Ectodermal cell (in vitro differentiated cells): ENCODE data around the gene ATOH7.

Experiments used
- H3K27ac ChIP-seq: 2 replicates; pipeline ENCODE4 v1.7.0; 2013; ENCODE audit warnings: mild to moderate bottlenecking, low read depth, low read length; ENCODE audit not compliant: insufficient read depth, poor library complexity, severe bottlenecking
- H3K27me3 ChIP-seq: 2 replicates; pipeline ENCODE4 v1.7.0; 2013; ENCODE audit warnings: mild to moderate bottlenecking, low read length; ENCODE audit not compliant: insufficient read depth, control insufficient read depth, poor library complexity, severe bottlenecking
- H3K36me3 ChIP-seq: one replicate; pipeline ENCODE4 v1.7.0; 2013; ENCODE audit warnings: low read length; ENCODE audit not compliant: control insufficient read depth, insufficient read depth
- H3K4me1 ChIP-seq: one replicate; pipeline ENCODE4 v1.7.0; 2013; ENCODE audit warnings: low read length; ENCODE audit not compliant: control insufficient read depth, insufficient read depth
- H3K4me3 ChIP-seq: 2 replicates; pipeline ENCODE4 v1.7.0; 2013; ENCODE audit warnings: low read depth, low read length, control low read depth; ENCODE audit not compliant: insufficient read depth
- H3K9me3 ChIP-seq: 2 replicates; pipeline ENCODE4 v1.7.0; 2013; ENCODE audit warnings: mild to moderate bottlenecking, low read length, moderate library complexity; ENCODE audit not compliant: control insufficient read depth
- WGBS, 2 experiments: methylation state at CpG; one replicate each; pipeline ENCODE4 v1.1.7; 2013; ENCODE audit warnings: missing lambda C conversion rate in 2 of 2; 5-methylcytosine and 5-hydroxymethylcytosine counted together

The ATOH7 gene

DNA sequence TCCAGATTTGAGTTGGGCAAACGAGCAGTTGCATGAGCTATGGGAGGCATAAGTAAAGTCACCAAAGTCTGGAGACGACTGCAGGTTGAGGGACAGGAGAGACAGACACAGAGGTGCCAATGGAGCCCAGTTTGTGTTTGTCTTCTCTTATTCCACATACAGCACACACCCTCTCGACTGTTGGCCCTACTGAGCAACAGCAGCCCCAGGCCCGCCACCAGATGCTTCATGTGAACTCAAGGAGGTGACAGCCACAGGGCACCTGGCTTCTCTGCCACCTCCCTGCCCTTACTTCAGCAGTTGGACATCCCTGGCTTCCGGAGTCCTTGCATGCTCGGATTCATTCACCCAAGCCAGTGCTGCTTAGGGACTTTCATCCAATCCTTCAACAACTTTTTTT lies 6.5 kb upstream of the ATOH7 start:
- 92 to 93% methylated on average over 6 of the region's 6 CpGs for WGBS, 2 experiments
- Histone ChIP-seq H3K36me3 (no peaks in the 10 kb centered on the region), H3K4me3 (no peak overlapping the region), H3K27ac (no peak overlapping the region), H3K27me3 (peaks cover 9% of the 10 kb centered on the region), H3K4me1 (no peaks in the 10 kb centered on the region), H3K9me3 (no peaks in the 10 kb centered on the region)

DNA sequence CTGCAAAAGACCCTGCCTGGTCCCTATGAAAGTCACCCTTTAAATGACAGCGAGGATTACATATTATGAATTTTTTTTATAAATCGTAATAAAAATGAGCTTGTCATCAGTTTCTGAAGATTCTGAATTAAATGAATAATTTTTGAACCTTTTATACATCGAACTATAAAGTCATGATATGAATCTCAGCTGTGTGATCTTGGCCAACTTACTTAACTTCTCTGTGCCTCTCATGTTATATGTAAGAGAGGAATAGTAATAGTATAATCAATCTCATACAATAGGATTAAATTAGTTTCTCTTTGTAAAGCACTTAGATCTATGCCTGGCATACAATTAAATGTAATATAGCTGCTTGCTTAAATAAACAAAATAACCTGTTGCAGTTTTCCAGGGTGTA lies 5.3 kb upstream of the ATOH7 start:
- Histone ChIP-seq H3K36me3 (no peaks in the 10 kb centered on the region), H3K4me3 (no peak overlapping the region), H3K9me3 (no peaks in the 10 kb centered on the region), H3K27me3 (peaks cover 21% of the 10 kb centered on the region), H3K4me1 (peaks cover 1% of the 10 kb centered on the region), H3K27ac (no peak overlapping the region)
- 98% methylated on average over 3 of the region's 3 CpGs; no CpG with 5 or more reads in 1 of the 2 experiments for WGBS, 2 experiments

DNA sequence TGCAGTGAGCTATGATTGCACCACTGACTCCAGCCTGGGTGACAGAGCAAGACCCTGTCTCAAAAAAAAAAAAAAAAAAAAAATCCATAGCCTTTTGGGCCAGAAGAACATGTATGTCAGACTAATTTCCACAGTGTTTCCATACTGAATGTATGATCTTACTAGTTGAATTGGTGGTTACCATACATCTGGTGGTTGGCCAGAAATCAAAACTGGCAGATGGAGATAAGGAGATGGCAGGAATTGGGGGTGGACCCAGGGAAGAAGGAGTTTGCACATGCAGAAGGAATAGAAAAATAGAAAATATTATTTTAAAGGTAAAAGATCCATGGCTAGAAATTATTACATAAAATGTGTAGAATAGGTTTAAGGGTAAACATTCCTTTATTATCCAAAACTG lies 3.7 kb upstream of the ATOH7 start:
- peaks cover 33% of the 10 kb centered on the region for H3K27me3 ChIP-seq
- no peaks in the 10 kb centered on the region for H3K36me3 ChIP-seq
- H3K4me3 ChIP-seq, result no peak overlapping the region
- no peak overlapping the region for H3K27ac ChIP-seq
- H3K4me1 ChIP-seq, result peaks cover 6% of the 10 kb centered on the region
- no peaks in the 10 kb centered on the region for H3K9me3 ChIP-seq

DNA sequence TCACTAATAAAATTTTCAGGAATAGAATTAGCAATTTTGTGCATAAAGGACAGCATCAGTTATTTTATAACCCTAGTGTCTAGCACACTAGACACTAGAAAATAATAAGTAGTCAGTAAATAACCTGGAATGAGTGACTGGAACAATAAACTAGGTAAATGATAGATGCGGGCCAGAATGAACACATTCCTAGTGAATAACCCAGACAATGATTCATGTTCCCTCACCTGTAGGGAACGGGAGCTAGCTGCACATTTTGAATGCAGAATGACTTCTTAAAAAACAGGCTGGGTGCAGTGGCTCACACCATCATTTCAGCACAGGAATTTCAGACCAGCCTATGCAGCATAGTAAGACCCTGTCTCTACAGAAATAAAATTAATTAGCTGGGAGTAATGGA lies 3.2 kb upstream of the ATOH7 start:
- H3K27ac ChIP-seq, result no peak overlapping the region
- H3K4me1 ChIP-seq, result peaks cover 6% of the 10 kb centered on the region
- H3K9me3 ChIP-seq, result no peaks in the 10 kb centered on the region
- WGBS, 2 experiments, result 91 to 100% methylated on average over 2 of the region's 2 CpGs
- H3K27me3 ChIP-seq, result peaks cover 38% of the 10 kb centered on the region
- H3K36me3 ChIP-seq, result no peaks in the 10 kb centered on the region
- no peak overlapping the region for H3K4me3 ChIP-seq

DNA sequence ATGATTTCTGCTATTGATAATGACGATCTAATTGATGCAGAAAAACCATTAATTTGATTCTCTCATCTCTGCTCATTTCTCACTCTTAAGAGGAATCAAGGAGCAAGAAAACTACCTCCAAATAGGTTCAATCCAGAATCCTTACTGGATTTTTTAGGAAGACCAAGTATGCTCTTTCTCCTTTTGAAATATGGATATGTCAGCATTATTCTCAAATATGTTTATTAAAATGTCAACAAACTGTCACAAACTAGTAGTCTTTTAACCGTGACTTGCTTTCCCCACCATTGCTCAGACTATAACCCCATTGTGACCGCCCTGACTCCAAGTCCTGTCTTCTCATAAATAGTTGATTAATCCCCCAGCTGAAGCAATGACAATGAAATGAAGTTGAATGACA lies 1.1 kb upstream of the ATOH7 start:
- 90 to 97% methylated on average over 3 of the region's 3 CpGs for WGBS, 2 experiments
- Histone ChIP-seq H3K27me3 (peaks cover 48% of the 10 kb centered on the region), H3K27ac (no peak overlapping the region), H3K36me3 (no peaks in the 10 kb centered on the region), H3K9me3 (no peaks in the 10 kb centered on the region), H3K4me3 (no peak overlapping the region), H3K4me1 (peaks cover 6% of the 10 kb centered on the region)

DNA sequence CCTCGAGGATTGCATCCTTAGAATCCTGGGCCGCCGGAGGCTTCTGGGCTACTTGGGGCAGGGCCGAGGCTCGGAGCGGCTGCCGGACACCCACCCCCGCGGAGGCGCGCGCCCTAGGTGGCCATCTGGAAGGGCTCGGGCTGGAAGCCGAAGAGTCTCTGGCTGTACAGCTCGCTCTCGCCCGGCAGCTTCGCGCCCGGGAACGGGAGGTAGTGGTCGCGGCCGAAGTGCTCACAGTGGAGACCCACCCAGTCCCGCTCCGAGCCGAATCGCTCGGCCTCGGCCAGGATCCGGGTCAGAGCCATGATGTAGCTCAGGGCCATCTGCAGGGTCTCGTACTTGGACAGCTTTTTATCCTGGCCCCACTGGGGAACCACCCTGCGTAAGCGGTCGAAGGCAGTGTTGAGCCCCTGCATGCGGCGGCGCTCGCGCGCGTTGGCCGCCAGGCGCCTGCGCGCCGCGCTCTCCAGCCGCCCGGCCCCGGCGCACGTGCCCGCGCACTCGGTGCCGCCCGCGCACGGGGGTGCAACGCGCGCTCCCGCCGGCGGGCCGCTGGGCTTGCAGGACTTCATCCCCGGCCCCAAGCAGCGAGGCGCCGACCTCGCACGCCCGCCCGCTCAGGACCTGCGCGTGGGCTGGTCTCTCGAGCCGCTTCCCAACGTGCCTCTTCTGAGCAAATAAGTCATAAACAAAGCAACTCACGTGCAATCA lies 652 bp downstream of the ATOH7 start:
- Histone ChIP-seq H3K36me3 (no peaks in the 10 kb centered on the region), H3K27ac (no peak overlapping the region), H3K27me3 (peaks cover 48% of the 10 kb centered on the region), H3K4me3 (peak overlapping the region; percentile 50), H3K4me1 (peaks cover 6% of the 10 kb centered on the region), H3K9me3 (no peaks in the 10 kb centered on the region)
- 0 to 1% methylated on average over 81 of the region's 81 CpGs for WGBS, 2 experiments

DNA sequence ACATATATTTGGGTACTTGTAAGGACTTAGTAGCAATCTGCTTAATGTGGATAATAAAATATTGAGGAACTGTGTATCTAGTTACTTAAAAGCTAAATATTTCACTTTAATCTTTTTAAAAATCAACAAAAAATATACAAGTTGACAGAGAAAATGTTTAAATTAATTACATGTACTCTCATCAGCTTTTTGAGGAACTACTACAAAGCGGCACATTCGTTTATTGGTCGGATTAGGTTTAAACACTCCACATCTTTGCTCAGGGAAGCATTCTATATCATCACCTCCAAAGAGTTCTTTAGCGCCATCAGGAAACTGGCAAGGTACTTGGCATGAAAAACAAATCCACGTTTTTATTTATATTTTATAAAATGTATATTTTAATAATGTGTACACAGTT lies 1.6 kb downstream of the ATOH7 start:
- WGBS, 2 experiments, result 97 to 98% methylated on average over 3 of the region's 5 CpGs
- Histone ChIP-seq H3K36me3 (no peaks in the 10 kb centered on the region), H3K9me3 (no peaks in the 10 kb centered on the region), H3K4me3 (no peak overlapping the region), H3K4me1 (peaks cover 6% of the 10 kb centered on the region), H3K27ac (no peak overlapping the region), H3K27me3 (peaks cover 48% of the 10 kb centered on the region)

DNA sequence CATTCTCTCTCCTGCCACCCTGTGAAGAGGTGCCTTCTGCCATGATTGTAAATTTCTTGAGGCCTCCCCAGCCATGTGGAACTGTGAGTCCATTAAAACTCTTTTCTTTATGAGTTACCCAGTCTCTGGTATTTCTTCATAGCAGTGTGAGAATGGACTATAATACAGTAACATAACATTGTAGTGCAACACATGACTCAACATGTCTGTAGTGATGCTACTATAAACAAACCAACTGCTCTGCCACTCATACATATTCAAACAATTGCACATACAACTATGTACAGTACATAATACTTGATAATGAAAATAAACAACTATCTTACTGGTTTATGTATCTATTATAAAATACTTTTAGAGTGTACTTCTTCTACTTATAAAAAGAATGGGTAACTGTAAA lies 7.1 kb downstream of the ATOH7 start:
- no peaks in the 10 kb centered on the region for H3K4me1 ChIP-seq
- H3K27me3 ChIP-seq, result peaks cover 7% of the 10 kb centered on the region
- H3K27ac ChIP-seq, result no peak overlapping the region
- no peaks in the 10 kb centered on the region for H3K9me3 ChIP-seq
- H3K36me3 ChIP-seq, result no peaks in the 10 kb centered on the region
- no peak overlapping the region for H3K4me3 ChIP-seq

DNA sequence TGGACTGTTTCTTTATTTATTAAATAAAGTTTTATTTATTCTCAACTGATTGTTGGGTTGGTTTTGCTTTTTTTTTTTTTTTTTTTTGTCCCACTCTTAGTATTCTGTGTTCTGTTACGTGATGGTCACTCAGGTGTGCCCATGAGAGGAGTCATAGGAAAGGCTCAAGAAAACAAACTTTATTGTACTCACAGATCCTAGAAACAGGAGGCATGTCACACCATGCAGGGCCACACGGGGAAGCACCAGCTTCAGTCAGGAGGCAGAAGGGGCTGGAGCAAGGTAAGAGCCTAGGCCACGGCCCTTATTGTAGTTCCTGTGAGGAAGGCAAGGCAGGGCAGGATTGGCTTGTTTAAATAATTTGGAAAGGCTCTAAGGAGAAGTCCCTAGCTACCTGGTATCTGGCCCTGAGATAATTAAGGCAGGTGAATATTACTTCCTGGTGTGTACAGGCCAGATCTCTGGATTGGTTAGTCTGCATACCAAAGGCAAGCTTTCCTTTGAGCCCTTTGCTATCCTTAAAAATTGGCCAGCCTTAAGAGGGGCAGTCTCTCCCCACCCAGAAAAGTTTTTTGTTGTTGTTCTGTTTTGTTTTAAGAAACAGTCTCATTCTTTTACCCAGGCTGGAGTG lies 8.3 kb downstream of the ATOH7 start:
- H3K27me3 ChIP-seq, result no peaks in the 10 kb centered on the region
- H3K36me3 ChIP-seq, result no peaks in the 10 kb centered on the region
- no peaks in the 10 kb centered on the region for H3K9me3 ChIP-seq
- H3K27ac ChIP-seq, result no peak overlapping the region
- H3K4me1 ChIP-seq, result no peaks in the 10 kb centered on the region
- H3K4me3 ChIP-seq, result no peak overlapping the region
- 57 to 65% methylated on average over 3 of the region's 3 CpGs for WGBS, 2 experiments

DNA sequence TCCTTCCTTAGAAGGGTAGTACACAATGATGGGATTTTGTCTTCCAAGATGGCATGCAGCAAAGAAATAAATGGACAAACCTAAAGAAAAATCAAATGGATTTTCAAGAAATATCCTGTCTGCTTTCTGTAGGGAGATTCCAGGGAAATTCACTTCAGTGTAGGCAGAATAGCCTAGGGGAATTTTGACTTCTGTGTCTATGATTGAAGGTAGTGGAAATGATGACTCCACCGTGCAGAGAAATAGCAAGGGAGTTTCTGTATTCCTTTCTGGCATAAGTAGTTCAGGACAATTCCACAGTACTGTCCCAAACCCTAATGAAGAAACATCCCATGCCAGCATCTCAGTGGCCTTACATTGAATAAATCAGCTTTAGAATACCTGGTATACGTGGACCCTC lies 9.5 kb downstream of the ATOH7 start:
- Histone ChIP-seq H3K36me3 (no peaks in the 10 kb centered on the region), H3K4me3 (no peak overlapping the region), H3K27ac (no peak overlapping the region), H3K9me3 (no peaks in the 10 kb centered on the region), H3K27me3 (no peaks in the 10 kb centered on the region), H3K4me1 (no peaks in the 10 kb centered on the region)
- 83 to 96% methylated on average over 2 of the region's 2 CpGs for WGBS, 2 experiments
